ENCODE results near the gene FRMD1.

Gene FRMD1

GRCh38 chr6:168078943-168079405 lies at the start of gene FRMD1:
TSS of gene FRMD1 (minus strand) at chr6:168079212. CDS start at chr6:168079094, 118 bp downstream.
- Histone ChIP-seq H3K27ac (no peak within 1 kb of the TSS), H3K27me3 (no peaks in the 10 kb centered on the region), H3K4me1 (ENCODE audit: control insufficient read depth in 1 of 2, insufficient read depth in 1 of 2, low read depth in 1 of 2, low read length in 1 of 2) (no peaks in the 10 kb centered on the region), H3K9me3 (no peaks in the 10 kb centered on the region), H3K4me3 (ENCODE audit: low read depth in 1 of 2, low read length in 1 of 2) (no peak within 1 kb of the TSS), H3K36me3 (no peaks in the 10 kb centered on the region)
- TF ChIP-seq CTCF (IDR thresholded peaks at IDR 0.05), result no peak

- no peaks in the 10 kb centered on the region for H3K4me1 ChIP-seq (ENCODE audit: control insufficient read depth in 1 of 2, insufficient read depth in 1 of 2, low read depth in 1 of 2, low read length in 1 of 2)
- H3K36me3 ChIP-seq, result no peaks in the 10 kb centered on the region
- TF ChIP-seq CTCF (IDR thresholded peaks at IDR 0.05), result no peak
- H3K4me3 ChIP-seq (ENCODE audit: low read depth in 1 of 2, low read length in 1 of 2), result no peak overlapping the region
- H3K27ac ChIP-seq, result no peak overlapping the region
- no peaks in the 10 kb centered on the region for H3K9me3 ChIP-seq
- H3K27me3 ChIP-seq, result peaks cover 26% of the 10 kb centered on the region
Measured at GRCh38 chr6:168128006-168128630, 49.1 kb upstream of the FRMD1 start.

GRCh38 chr6:168127384-168127868 lies 48.4 kb upstream of the FRMD1 start:
- Histone ChIP-seq H3K9me3 (no peaks in the 10 kb centered on the region), H3K36me3 (no peaks in the 10 kb centered on the region), H3K27ac (no peak overlapping the region), H3K4me3 (ENCODE audit: low read depth in 1 of 2, low read length in 1 of 2) (no peak overlapping the region), H3K4me1 (ENCODE audit: control insufficient read depth in 1 of 2, insufficient read depth in 1 of 2, low read depth in 1 of 2, low read length in 1 of 2) (no peaks in the 10 kb centered on the region), H3K27me3 (peaks cover 19% of the 10 kb centered on the region)
- no peak for TF ChIP-seq CTCF (IDR thresholded peaks at IDR 0.05)

- no peak for TF ChIP-seq CTCF (IDR thresholded peaks at IDR 0.05)
Measured at GRCh38 chr6:168126566-168127383, 47.8 kb upstream of the FRMD1 start.

GRCh38 chr6:168125429-168126001 lies 46.5 kb upstream of the FRMD1 start:
- Histone ChIP-seq H3K36me3 (no peaks in the 10 kb centered on the region), H3K27ac (no peak overlapping the region), H3K27me3 (no peaks in the 10 kb centered on the region), H3K4me3 (ENCODE audit: low read depth in 1 of 2, low read length in 1 of 2) (no peak overlapping the region), H3K9me3 (no peaks in the 10 kb centered on the region), H3K4me1 (ENCODE audit: control insufficient read depth in 1 of 2, insufficient read depth in 1 of 2, low read depth in 1 of 2, low read length in 1 of 2) (no peaks in the 10 kb centered on the region)
- TF ChIP-seq CTCF (IDR thresholded peaks at IDR 0.05), result no peak

More at GRCh38 chr6:168126566-168127383, 47.8 kb upstream of the FRMD1 start:
- Histone ChIP-seq H3K9me3 (no peaks in the 10 kb centered on the region), H3K4me1 (ENCODE audit: control insufficient read depth in 1 of 2, insufficient read depth in 1 of 2, low read depth in 1 of 2, low read length in 1 of 2) (no peaks in the 10 kb centered on the region), H3K4me3 (ENCODE audit: low read depth in 1 of 2, low read length in 1 of 2) (no peak overlapping the region), H3K36me3 (no peaks in the 10 kb centered on the region), H3K27ac (no peak overlapping the region), H3K27me3 (peaks cover 12% of the 10 kb centered on the region)

Measured in neutrophil (primary cell).